Hypothalamus (tissue), 51 donors: ENCODE data around the gene GNAI2.
A peak's percentile ranks its signal among the peaks of the same experiment; 100 is the strongest.
"Not testable (repeated sequence)": the region's sequence is repeated elsewhere in the genome, so short reads cannot be mapped to it uniquely, and the experiment has no call there.

ENCODE experiments used
- DNase-seq, 51 donors: peaks; one replicate each; lab custom pipeline; 2025; lab: John Stamatoyannopoulos, UW

The GNAI2 gene

DNA sequence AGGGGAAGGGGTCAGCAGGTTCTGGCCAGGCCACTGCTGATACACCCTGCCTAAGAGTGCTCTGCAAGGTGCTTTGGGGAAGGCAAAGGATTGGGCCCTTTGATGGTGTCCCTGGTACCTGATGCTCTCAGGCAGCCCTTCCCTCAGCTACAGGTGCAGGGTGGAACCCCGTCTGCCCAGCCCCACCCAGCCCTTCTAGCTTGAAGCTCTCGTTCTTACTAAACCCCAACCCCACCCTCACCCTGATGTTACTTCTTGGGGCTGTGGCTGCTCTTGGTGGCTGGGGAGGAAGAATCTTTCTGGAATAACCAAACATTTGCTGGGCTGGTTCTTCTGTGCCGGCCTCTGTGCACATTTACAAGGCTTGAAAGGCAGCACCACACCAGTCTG, 6.4 kb downstream of the GNAI2 start:
- DNase-seq, result no peak

- peak in 20 of 51 donors; percentile 18 to 59 (median 35) for DNase-seq
These were observed 7.0 kb downstream of the GNAI2 start for GRCh38 chr3:50242851-50243542.

- no peak for DNase-seq
These were observed 7.5 kb downstream of the GNAI2 start for GRCh38 chr3:50243543-50243895.

GRCh38 chr3:50244813-50245212, 8.8 kb downstream of the GNAI2 start:
- DNase-seq, result not testable (repeated sequence)

DNA sequence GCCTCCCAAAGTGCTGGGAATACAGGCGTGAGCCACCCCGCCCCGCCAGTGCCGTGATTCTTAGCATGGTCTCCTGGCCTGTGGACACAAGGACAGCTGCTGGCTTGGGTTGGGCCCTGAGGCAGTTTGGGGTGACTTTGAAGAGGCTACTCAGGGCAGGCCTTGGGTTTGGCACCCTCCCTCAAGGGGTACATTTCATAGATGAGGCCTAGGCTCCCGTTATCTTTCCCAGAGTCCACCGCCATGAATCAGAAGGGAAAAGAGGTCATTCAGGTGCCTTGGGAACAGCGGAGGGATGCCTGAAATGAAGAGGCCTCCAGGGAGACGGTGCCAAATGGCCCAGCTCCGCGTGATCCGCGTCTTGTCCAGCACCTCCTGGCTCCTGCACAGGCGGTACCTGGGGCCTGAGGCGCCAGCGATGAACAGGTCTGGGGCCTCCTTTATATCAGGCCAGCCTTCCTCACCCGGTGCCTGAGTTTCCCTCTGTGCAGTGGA, 9.3 kb downstream of the GNAI2 start:
- DNase-seq, result no peak

GRCh38 chr3:50245831-50246516, 10.0 kb downstream of the GNAI2 start:
- DNase-seq, result peak; percentile 28 to 93 (median 76)

- DNase-seq, result peak in 2 of 51 donors; percentile 49 to 73
These were observed 10.5 kb downstream of the GNAI2 start for GRCh38 chr3:50246517-50246954.

DNA sequence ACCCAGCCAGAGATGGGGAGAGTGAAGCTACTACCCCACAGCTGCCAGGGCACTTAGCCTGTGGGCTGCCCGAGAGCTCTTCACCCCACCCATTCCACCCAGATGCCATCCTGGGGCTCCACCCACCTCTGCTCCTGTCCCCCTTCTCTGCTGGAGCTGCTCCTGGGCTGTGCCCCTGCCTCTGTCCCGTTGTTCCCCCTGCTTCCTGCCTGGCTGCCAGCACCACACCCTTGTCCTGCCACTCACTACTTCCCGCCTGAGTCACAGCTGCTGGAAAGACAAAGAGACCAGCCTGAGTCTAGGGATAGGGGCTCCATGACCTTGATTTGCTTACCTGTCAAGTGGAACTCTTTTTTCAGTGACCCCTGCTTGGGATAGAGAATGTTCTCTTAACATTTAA, 12.4 kb downstream of the GNAI2 start:
- DNase-seq, result no peak

- DNase-seq, result no peak
These were observed 13.5 kb downstream of the GNAI2 start for GRCh38 chr3:50249457-50249856.

- no peak for DNase-seq
These were observed 14.5 kb downstream of the GNAI2 start for GRCh38 chr3:50250514-50250913.

- DNase-seq, result peak in 1 of 51 donors; percentile 29
These were observed 15.2 kb downstream of the GNAI2 start for GRCh38 chr3:50251220-50251619.

- DNase-seq, result peak in 8 of 51 donors; percentile 18 to 44 (median 21)
These were observed 18.7 kb downstream of the GNAI2 start for GRCh38 chr3:50254577-50255250.

DNA sequence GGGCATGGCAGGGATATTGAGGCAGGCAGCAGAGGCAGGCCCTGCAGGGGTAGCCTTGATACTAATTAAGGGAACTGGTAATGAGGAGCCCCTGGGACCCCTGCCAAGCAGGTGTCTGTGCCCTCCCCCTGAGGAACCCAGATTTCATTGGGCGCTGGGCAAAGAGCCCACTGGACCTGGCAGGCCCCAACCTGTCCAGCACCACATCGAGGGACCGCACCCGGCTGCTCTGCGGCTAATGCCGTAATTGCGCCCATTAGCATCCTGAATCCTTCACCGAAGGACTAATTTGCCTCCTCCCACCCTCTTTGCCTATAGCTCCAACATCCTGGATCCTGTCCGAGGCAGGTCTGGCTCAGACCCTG, 19.2 kb downstream of the GNAI2 start:
- DNase-seq, result no peak

DNA sequence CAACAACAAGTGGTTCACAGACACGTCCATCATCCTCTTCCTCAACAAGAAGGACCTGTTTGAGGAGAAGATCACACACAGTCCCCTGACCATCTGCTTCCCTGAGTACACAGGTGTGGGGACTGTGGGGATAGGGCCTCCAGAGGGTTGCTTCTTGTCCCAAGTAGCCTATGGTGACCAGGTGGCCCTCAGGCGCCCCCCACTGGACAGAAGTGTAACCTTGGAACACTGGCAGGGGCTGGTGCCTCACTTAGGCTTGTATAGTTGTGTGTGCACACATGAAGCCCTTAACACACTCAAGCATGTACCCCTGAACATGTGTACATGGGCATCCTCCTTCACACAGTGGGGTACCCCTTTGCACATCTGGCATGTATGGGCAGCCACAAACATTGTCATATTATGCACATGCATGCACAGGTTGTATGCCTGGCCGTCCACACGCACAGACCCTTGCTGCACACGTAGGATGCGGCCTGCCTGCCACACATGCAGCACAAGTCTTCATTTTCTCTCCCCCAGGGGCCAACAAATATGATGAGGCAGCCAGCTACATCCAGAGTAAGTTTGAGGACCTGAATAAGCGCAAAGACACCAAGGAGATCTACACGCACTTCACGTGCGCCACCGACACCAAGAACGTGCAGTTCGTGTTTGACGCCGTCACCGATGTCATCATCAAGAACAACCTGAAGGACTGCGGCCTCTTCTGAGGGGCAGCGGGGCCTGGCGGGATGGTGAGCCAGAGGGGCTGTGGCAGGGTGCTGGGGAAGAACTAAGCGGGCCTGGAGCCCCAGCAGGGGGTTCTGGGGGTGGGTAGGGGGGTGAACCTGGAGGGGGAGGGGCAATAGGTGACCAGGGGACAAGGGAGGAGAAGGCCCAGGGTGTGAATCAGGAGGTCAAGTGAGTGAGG, 21.2 kb downstream of the GNAI2 start:
- DNase-seq, result peak in 10 of 51 donors; percentile 12 to 54 (median 24)

GRCh38 chr3:50258029-50258680, 22.2 kb downstream of the GNAI2 start:
- DNase-seq, result peak in 6 of 51 donors; percentile 23 to 48 (median 34)

DNA sequence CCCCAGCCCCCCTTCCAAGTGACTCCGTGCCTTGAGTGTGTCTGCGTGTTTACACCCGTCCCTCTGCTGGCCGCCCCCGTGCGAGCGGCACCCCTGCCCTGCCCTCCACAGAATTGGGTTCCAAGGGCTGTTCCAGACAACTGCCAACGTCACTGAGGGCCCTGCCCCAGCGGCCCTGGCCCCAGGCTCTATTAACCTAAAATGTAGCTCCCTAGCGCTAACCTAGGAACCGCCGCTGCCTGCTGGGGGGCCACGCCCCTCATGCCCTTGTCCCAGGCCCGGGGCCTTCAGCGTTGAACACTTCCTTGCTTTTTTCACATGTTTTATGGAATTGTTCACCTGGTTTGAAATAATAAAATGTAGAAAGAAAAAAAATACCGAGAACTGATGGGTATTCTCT, 23.0 kb downstream of the GNAI2 start:
- peak in 3 of 51 donors; percentile 24 to 32 (median 25) for DNase-seq

GRCh38 chr3:50259432-50260026, 23.5 kb downstream of the GNAI2 start:
- DNase-seq, result no peak

- peak; percentile 66 to 99 (median 93) for DNase-seq
These were observed 24.3 kb downstream of the GNAI2 start for GRCh38 chr3:50260027-50260941.
